Esophagus muscularis mucosa (tissue), 4 donors: Measurements from ENCODE around the gene COL9A2. TPM values are rescaled to one million over a fixed set of nuclear protein-coding genes. Genes with fewer than 3 reads are reported as not detected.
A peak's percentile ranks its signal among the peaks of the same experiment; 100 is the strongest.

ENCODE experiments used
- DNase-seq: peaks from one replicate; pipeline ENCODE4 v3.0.0-alpha.2; 2017; ENCODE audit errors: extremely low spot score
- H3K27ac ChIP-seq, 4 donors: fragments of 200-600 bp; sonication (generic); replicated peaks in 1 of 4; 1 replicate in 3 of 4; 2 replicates in 1 of 4; pipeline ENCODE4 v1.5.1; 2016 to 2019; ENCODE audit warnings: mild to moderate bottlenecking in 1 of 4
- H3K27me3 ChIP-seq, 4 donors: fragments of 200-600 bp; sonication (generic); one replicate each; pipeline versions ENCODE4 v1.5.1 to v1.6.0; 2016 to 2019
- H3K36me3 ChIP-seq, 4 donors: fragments of 200-600 bp; sonication (generic); one replicate each; pipeline ENCODE4 v1.5.1; 2016 to 2019
- H3K4me1 ChIP-seq, 4 donors: fragments of 200-600 bp; sonication (generic); one replicate each; pipeline ENCODE4 v1.5.1; 2016 to 2019
- H3K4me3 ChIP-seq, 4 donors: fragments of 200-600 bp; sonication (generic); 1 replicate in 2 of 4; 2 replicates in 2 of 4; pipeline ENCODE4 v1.5.1; 2016 to 2019; ENCODE audit warnings: mild to moderate bottlenecking in 4 of 4, moderate library complexity in 1 of 4
- H3K9me3 ChIP-seq, 4 donors: fragments of 200-600 bp; sonication (generic); 1 replicate in 3 of 4; 2 replicates in 1 of 4; pipeline ENCODE4 v1.5.1; 2016 to 2019
- EP300 ChIP-seq: sonication (generic); formaldehyde crosslinking; IDR thresholded peaks from one replicate; pipeline ENCODE4 v1.6.1; 2017; ENCODE audit warnings: antibody characterized with exemption
- POLR2A ChIP-seq: fragments of 450-650 bp; IDR thresholded peaks from one replicate; pipeline ENCODE4 v1.6.1; 2017; ENCODE audit warnings: antibody characterized with exemption, moderate library complexity, mild to moderate bottlenecking, low read depth
- POLR2AphosphoS5 ChIP-seq, 2 donors: sonication (generic); formaldehyde crosslinking; IDR thresholded peaks; one replicate each; pipeline ENCODE4 v1.6.1; 2017; ENCODE audit warnings: antibody characterized with exemption in 2 of 2
- WGBS: methylation state at CpG from one replicate; pipeline ENCODE4 v1.1.5; 2018; 5-methylcytosine and 5-hydroxymethylcytosine counted together
- intact Hi-C: fragments of 100-400 bp; cut with DNase I; formaldehyde crosslinking; loops from one replicate; pipeline ENCODE4 v1.15.1; 2023
- total RNA-seq, 4 donors: library from RNA; depleted of rRNA; stranded (reverse); fragments of >200 nt; gene quantifications; one replicate each; pipeline versions ENCODE4 v1.1.0 to v1.2.1, GENCODE V29; 2016
- TF ChIP-seq, protein P1 (sequence below), 3 experiments: fragments of 200-600 bp in 2 of 3; fragments of 450-650 bp in 1 of 3; sonication (generic) in 2 of 3; IDR thresholded peaks; one replicate each; pipeline ENCODE4 v1.5.1; 2017 to 2019; ENCODE audit warnings: antibody characterized with exemption in 3 of 3, mild to moderate bottlenecking in 2 of 3, moderate library complexity in 1 of 3

The COL9A2 gene
- 1 to 10 TPM; 1.2 to 2.5 (median 1.7) TPM for total RNA-seq

DNA sequence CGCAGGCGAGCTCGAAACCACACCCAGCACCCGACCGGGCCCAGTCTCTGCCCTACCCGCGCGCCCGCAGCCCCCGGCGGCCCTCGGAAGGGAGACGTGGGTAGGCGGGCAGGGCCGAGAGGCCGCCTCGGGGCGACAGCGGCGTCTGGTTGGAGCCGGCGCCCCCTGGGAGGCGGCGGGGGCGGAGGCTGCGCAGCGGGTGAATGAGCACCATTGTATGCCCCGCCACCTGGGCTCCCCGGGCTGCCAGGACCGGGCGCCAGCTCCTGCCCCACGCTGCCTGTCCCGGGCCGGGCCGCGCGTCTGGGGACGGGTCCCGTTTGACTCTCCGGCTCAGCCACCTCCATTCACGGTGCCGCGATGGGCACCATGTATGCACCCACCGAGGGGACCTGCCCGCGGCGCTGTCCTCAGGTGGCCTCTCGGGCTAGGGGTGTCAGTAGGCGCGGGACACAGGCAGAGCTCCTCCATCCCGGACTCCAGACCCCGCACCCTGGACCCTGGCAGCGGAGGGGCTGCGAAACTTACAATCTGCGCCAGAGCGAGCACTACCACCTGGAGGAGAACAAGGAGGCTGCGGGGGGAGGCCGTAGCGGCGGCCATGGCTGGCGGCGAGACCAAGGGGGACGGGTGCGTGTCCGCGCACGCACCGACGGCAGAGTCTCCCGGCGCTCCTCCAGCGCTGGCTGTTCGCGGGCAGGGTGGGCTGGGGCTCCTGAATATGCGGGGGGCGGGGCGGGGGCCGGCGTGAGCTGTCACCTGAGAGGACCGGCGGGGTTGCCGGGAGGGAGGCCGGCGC, at the start of gene COL9A2:
COL9A2 (minus strand) TSS at position 692 of the 799 bp plus-strand sequence; CDS start at position 603, 89 bp downstream.
- WGBS: 3% methylated on average over 28 of the region's 84 CpGs
- H3K27ac ChIP-seq: no peak within 1 kb of the TSS
- intact Hi-C loops: loop anchor here (5.0 kb wide), 2 partner anchors 59 to 154 kb away; partner anchors contain the start of genes RLF and ZMPSTE24
- H3K27me3 ChIP-seq: peaks cover 0 to 52% (median 20%) of the 10 kb centered on the region in 4 donors
- H3K4me3 ChIP-seq: peak within 1 kb of the TSS; percentile 50 to 62 (median 52)
- no peaks in the 10 kb centered on the region for H3K36me3 ChIP-seq
- no peaks in the 10 kb centered on the region for H3K9me3 ChIP-seq
- DNase-seq: no peak
- peaks cover 24 to 31% (median 30%) of the 10 kb centered on the region in 4 donors for H3K4me1 ChIP-seq
- TF ChIP-seq POLR2A: no peak
- TF ChIP-seq EP300: no peak
- no peak for TF ChIP-seq POLR2AphosphoS5 (IDR thresholded peaks at IDR 0.05)
- TF ChIP-seq, protein P1, sequence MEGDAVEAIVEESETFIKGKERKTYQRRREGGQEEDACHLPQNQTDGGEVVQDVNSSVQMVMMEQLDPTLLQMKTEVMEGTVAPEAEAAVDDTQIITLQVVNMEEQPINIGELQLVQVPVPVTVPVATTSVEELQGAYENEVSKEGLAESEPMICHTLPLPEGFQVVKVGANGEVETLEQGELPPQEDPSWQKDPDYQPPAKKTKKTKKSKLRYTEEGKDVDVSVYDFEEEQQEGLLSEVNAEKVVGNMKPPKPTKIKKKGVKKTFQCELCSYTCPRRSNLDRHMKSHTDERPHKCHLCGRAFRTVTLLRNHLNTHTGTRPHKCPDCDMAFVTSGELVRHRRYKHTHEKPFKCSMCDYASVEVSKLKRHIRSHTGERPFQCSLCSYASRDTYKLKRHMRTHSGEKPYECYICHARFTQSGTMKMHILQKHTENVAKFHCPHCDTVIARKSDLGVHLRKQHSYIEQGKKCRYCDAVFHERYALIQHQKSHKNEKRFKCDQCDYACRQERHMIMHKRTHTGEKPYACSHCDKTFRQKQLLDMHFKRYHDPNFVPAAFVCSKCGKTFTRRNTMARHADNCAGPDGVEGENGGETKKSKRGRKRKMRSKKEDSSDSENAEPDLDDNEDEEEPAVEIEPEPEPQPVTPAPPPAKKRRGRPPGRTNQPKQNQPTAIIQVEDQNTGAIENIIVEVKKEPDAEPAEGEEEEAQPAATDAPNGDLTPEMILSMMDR (IDR thresholded peaks at IDR 0.05): no peak

- TF ChIP-seq EP300 (no peak), POLR2AphosphoS5 (IDR thresholded peaks at IDR 0.05) (no peak), POLR2A (no peak)
- TF ChIP-seq, protein P1 (IDR thresholded peaks at IDR 0.05): no peak
- WGBS: 35% methylated on average over 2 of the region's 2 CpGs
- Histone ChIP-seq H3K36me3 (no peaks in the 10 kb centered on the region), H3K27me3 (peaks cover 0 to 10% (median 0%) of the 10 kb centered on the region in 4 donors), H3K27ac (no peak overlapping the region), H3K9me3 (peaks cover 0 to 6% (median 2%) of the 10 kb centered on the region in 4 donors), H3K4me3 (no peak overlapping the region), H3K4me1 (no peaks in the 10 kb centered on the region)
- DNase-seq: no peak
- intact Hi-C loops: no loop called here
These were observed 46.6 kb upstream of the COL9A2 start for GRCh38 chr1:40363721-40364120.

GRCh38 chr1:40362699-40363098, 45.6 kb upstream of the COL9A2 start:
- H3K27me3 ChIP-seq: peaks cover 0 to 10% (median 0%) of the 10 kb centered on the region in 4 donors
- intact Hi-C loops: no loop called here
- TF ChIP-seq, protein P1 (IDR thresholded peaks at IDR 0.05): no peak
- TF ChIP-seq EP300: no peak
- TF ChIP-seq POLR2AphosphoS5 (IDR thresholded peaks at IDR 0.05): no peak
- TF ChIP-seq POLR2A: no peak
- no peaks in the 10 kb centered on the region for H3K4me1 ChIP-seq
- 56% methylated on average over 2 of the region's 2 CpGs for WGBS
- peaks cover 0 to 14% (median 8%) of the 10 kb centered on the region in 4 donors for H3K9me3 ChIP-seq
- H3K4me3 ChIP-seq: no peak overlapping the region
- no peak overlapping the region for H3K27ac ChIP-seq
- H3K36me3 ChIP-seq: no peaks in the 10 kb centered on the region
- no peak for DNase-seq

GRCh38 chr1:40362199-40362598, 45.1 kb upstream of the COL9A2 start:
- WGBS: 80% methylated on average over 2 of the region's 2 CpGs
- Histone ChIP-seq H3K36me3 (no peaks in the 10 kb centered on the region), H3K27ac (no peak overlapping the region), H3K4me1 (no peaks in the 10 kb centered on the region), H3K4me3 (no peak overlapping the region), H3K9me3 (peaks cover 0 to 19% (median 11%) of the 10 kb centered on the region in 4 donors), H3K27me3 (peaks cover 0 to 10% (median 0%) of the 10 kb centered on the region in 4 donors)
- no peak for TF ChIP-seq EP300
- TF ChIP-seq POLR2A: no peak
- TF ChIP-seq, protein P1 (IDR thresholded peaks at IDR 0.05): no peak
- no peak for DNase-seq
- intact Hi-C loops: no loop called here
